GM18499 (cell line): ENCODE results near the gene OGA.

Source experiments
- ATAC-seq: cut with Tn5 transposase; IDR thresholded peaks from one replicate; pipeline ENCODE4 v1.9.1; 2021; ENCODE audit warnings: moderate number of reproducible peaks; ENCODE audit not compliant: insufficient read depth, unreplicated experiment

The OGA gene

DNA sequence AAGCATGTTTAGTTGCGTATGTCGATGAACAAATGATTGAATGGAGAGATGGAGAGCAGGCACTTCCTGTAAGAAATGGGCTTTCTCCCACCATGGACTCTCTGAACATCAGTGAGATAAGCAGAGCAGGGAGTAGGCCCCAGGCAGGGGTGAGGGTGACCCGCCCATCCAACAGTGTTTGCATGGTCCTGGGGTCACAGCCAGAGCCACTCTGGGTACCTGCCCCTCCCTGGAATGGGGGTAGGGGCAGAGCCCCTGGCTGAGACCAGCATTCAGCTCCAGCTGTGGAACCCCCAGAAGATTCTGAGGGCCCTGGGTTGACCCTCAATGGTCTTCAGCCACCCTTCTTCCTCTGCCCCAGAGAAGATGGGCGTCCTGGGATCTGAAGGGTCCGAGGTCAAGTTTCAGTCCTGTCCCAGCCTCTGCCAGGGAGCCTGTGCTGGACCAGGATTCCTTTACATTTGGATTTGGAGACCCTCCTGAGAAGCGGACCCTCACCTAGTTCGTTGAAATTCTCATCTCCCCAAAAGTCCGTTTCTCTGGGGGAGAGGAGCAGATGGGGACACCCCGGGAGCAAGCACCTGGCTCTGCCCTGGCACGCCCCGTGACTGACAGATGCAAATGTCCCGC lies 40.0 kb downstream of the OGA start:
- ATAC-seq, result no peak

DNA sequence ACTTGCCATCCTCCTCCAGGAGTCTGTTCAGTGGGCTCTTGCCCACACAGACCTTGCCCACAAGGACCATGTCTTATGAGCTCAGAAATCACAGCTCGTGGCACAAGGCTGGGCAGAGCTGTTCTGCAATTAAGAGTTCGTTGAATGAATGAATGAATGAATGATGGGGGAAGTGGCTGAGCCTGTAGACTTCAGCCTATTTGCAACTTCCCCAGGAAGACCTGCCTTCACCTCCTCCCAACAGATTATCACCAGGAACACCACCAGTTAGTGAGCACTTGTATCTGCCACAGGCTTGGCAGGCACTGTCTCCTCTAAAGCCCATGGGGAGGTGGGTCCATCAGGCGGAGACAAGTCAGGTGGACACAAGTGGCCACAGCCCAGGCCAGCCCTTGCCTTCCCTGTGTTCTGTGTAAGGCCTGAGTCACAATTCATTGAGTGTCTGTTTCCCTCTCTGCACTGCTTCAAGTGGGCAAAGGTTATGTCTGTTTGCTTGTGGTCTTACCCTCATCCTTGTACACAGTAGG lies 40.6 kb downstream of the OGA start:
- ATAC-seq, result no peak

DNA sequence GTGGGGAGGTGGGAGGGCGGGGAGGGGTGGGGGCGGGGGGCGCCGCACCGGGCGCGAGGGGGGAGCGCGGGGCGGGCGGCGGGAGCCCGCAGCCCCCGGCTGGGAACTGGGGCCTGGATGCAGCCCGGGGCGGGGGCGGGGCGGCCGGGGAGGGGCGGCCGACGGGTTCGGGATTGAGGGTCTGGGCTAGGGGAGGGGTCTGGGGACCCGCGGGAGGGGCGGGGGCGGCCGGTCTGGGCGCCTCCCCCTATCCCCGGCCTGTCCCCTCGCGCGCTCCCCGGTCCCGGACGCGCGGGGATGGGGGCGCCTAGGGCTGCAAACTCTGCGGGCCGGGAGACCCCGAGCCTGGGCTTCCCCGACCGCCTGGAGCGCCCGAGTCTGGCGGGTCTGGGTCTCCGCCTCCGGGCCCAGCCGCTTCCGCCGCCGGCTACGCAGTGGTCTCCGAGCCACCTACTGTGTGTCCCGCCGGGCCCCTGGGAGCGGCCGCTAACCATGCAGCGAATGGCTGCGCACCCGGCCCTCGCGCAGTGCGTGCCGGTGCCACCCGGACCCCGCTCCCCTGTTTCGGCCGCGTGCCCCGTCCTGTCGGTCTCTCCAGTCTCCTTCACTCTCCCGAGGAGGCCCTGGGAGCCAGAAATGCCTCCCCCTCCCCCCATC lies 42.0 kb downstream of the OGA start:
- ATAC-seq, result no peak

DNA sequence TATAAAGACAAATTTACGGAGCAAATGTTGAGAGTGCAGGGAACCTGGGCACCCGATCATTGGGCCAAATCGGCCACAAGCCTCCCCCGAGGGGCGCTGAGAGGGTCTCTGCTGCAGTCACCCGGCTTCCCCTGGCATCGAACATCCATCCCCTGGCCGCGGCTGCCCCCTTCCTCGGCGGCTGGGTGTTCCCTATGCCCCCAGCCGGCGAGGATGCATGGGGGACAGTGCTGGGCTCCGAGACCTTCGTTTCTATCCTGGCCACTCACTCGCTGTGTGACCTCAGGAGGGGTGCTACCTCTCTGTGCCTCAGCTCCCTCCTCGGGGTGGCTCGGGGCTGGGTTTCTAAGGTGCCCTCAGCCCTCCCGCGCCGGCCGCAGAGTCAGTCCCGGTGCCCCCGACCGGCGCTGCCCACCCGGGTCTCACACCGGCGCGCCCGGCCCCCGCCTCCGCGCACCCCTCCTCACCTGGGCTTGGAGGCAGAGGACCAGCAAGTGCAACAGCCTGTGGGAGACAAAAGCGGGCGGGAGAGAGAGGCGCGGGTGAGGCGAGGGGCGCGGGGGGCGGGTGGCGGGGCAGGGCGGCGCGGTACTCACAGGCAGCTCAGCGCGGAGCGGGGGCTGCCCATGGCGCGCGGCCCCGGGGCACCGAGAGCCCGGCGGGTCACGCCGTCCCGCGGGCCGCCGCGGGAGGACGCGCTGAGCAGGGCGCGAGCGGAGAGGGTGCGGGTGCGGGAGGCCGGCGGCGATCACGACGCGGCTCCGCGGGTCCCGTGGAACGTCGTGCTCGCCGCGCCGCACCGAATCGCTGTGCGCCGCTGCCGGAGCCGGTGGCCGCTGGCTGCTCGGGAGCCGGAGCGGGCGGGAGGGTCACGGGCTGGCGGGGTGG lies 42.7 kb downstream of the OGA start, which contains the start of gene FGF8:
Gene FGF8 (minus strand): TSS at position 842 of the 888 bp plus-strand sequence. CDS start 214 bp downstream, at position 628.
- ATAC-seq, result no peak

DNA sequence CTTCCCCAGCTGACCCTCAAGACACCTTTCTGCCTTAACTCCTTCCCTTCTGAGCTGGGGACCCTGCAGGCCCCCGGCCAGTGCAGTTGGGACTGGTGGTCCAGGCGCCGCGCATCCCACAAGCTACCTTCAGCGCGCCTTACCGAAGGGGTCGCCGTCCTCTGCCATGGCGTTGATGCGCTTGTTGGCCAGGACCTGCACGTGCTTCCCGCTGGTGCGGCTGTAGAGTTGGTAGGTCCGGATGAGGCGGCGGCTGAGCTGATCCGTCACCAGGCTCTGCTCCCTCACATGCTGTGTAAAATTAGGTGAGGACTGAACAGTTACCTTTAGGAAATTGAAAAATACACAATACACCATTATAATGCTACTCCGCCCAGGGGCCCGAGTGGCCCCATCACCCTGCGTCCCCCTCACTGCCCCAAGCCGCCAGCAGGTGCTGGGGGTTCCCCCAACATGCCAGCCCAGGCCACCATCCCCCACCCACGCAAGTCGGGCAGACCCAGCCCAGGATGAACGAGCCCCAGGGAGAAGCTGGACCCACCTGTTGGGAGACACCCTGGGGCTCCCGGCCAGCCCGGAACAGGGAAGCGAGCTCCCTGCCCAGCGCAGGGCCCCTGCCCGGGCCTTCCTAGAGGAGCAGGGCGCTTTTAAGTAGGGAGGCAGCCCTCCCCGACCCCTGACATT lies 43.5 kb downstream of the OGA start:
- no peak for ATAC-seq

DNA sequence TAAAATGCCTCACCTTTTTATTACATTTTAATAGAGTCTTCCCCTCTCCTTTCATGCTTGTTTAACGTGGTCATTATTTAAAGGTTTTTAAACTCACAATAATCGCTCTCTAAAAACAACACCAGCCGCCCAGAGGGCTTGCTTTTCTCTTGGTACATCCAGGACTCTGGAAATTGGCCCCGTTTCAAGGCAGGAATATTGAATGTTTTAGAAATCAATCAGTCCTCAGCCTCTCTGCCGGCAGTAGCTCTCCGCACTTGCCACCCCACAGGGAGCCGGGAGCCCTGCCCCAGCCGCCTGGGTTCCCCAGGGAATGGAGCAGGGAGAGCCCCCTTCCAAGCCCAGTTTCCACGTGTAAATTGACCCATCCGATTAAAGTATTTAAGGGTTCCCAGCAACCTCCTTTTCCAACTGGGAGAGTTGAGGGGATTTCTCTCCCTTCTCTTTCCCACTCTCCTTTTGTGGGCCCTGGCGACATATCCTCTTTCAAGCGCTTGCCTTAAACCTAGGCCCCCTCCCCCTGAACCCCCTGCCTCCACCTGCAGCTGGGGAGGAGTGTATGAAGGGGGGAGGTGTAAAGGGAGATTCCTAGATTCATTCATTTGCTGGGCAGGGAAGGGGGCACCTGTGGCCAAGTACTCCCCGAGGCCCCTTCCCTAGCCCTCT lies 44.2 kb downstream of the OGA start:
- no peak for ATAC-seq

DNA sequence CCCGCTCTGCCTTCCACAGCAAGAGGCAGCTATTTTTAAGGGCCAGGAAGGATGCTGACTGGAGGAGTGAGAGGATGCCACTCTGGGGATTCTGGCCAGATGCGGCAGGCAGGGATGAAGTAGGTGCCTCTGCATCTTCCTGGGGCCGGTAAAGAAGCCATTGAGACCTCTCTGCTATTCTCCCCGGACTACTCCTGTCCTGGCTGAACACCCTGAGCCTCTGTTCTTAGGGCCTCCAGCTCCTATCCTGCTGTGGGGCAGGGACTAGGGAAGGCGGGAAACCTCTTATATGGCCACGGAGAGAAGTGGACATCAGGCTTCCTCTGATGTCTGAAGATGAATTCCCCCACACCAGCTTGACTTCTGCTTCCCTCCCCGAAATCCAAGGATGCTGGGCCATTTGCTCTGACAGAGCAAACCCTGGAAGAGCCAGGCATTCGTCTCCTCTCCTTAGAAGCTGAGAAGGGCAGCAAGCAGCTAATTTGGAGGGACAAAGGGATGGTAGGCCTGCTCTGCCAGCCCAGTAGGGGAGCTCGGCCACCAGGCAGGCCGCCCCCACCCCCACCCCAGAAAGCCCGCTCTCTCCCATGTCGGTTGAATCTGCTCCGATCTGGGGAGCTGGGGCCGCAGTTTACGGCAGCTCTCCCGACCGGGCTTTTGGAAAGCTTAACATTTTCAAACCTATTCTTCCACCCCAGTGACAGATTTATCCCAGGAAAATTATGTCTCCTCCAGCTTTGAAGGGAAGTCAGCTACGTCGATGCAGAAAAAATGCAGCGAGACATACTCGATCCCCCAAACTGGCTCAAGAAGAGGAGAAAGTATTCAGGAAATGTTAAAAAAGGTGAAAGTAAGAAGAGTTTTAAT lies 45.1 kb downstream of the OGA start:
- ATAC-seq, result no peak

DNA sequence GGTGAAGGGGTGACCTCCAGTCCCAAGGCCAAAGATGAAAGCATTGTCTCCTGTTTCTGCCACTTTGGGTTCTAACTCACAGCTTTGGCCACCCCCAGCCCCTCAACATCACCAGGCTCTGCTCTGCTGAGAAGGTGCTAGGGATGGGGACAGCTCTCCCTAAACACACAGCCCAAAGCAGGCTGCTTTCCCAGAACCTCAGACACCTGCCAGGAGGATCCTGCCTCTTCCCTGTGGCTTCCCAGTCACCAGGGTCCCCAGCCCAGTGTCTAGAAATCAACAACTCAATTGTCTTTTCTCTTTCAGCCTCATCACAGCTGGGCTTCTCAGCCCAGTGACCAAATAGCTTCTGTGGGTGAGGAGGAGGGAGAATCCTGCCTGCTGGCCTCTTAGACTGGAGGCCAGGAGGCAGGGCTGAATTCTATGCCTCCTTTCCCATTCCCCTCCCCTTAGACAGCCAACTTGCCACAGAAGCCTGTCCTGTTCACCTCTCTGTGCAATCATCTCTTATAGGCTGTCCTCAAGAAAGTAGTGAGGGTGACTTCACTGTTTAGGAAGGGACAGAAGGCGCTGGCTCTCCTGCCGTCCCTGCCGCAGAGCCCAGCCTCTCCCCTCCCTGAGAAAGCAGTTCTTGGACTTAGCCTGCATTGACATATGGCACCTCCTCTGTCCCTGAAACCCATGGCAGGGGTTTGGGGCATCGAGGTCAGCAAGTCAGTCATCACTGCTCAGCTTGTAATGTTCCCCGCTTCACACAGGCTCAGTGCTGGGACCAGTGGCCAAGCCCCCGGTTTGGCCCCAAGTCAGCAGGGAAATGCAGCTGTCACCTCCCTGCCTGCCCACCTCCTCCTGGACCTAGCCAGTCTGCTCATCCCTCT lies 46.0 kb downstream of the OGA start:
- ATAC-seq, result no peak

DNA sequence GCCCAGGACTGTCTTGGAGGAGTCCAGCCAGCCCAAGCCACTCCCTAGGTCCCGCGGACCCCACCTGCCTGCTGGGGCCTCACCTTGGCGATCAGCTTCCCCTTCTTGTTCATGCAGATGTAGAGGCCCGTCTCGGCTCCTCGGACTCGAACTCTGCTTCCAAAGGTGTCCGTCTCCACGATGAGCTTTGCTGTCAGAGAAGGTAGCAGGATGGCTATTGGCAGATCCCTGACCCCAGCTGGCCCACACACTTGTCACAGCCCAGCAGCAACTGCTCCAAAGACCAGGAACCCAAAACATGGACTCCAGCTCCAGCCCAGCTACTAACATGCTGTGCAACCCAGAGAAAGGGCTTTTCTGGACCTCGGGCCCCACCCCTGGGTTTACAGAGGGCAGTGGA lies 46.9 kb downstream of the OGA start:
- ATAC-seq, result no peak

DNA sequence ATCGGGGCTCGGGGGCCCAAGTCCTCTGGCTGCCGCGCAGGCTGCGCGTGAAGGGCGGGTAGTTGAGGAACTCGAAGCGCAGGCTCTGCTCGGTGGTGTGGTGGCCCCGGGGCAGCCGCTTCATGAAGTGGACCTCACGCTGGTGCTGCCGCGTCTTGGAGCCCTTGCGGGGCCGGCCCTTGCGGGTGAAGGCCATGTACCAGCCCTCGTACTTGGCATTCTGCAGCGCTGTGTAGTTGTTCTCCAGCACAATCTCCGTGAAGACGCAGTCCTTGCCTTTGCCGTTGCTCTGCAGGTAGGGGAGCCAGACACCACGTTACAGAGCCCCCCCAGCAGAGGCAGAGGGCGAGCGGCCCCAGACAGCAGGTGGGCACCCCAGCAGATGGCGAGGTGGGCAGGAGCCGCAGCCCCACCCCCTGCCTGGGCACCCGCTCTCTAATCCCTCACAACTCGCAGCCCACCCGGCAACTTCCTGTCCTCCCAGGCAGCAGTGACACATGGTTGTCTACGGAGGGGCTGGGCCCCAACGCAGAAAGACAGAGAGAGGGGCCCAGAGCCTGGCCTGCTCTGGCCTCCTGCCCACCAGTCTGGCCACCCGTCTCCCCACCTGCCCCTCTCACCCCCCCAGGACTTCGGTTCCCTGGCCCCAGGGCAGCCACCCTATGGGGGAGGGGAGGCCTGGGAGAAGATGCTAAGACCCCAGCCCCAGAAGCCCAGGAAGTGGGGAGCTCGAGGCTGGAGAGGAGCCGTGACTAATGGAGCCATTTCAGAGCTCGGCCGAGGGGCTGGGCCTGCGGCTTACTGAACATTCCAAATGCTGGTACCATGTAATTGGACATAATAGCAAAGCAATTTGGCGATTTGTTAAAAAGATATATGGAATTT lies 47.7 kb downstream of the OGA start:
- ATAC-seq, result no peak

DNA sequence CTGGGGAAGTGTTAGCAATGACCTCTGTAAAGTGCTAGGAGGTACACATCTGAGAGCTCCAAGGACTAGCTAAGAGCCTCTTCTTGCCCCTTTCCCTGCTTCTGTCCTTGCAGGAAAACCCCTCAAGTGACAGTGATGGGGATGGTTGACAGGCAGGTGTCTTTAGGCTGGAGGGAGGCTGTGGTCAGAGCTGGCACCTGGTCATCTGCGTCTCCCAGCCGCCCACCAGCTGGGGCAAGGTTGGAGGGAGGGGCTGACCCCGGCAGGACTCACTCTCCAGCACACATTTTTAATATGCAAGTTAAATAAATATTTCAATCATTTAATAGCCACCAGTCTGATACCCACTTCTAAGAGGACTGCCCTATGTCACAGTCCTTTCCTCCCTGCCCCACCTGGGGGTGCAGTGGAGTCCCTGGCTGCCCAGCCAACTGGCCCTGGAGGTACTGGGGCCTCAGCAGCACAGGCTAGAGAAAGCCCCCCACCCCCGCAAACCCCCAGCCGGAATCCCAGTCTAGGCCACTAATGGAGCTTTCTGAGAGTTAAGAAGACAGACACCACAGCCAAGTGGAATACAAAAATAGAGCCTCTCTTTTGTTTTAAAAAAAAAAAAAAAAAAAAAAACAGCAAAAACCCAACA lies 48.6 kb downstream of the OGA start:
- no peak for ATAC-seq

DNA sequence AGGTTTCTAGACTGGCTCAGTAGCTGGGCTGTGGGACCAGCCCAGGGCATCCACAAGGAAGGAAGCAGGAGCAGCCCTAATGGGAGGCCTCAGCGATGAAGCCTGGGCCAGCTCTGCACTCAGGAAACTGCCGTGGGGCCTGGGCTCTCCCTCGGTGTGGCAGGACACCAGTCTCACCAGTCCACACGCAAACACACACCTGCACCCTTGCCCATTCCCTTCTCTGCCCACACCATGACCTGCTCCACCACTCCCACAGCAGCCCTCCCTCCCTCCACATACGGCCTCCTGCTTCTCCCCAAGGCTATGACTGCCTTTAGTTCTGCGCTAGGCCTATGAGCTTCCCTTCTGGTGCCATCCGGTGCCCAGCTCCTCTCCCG lies 49.5 kb downstream of the OGA start:
- ATAC-seq, result no peak

DNA sequence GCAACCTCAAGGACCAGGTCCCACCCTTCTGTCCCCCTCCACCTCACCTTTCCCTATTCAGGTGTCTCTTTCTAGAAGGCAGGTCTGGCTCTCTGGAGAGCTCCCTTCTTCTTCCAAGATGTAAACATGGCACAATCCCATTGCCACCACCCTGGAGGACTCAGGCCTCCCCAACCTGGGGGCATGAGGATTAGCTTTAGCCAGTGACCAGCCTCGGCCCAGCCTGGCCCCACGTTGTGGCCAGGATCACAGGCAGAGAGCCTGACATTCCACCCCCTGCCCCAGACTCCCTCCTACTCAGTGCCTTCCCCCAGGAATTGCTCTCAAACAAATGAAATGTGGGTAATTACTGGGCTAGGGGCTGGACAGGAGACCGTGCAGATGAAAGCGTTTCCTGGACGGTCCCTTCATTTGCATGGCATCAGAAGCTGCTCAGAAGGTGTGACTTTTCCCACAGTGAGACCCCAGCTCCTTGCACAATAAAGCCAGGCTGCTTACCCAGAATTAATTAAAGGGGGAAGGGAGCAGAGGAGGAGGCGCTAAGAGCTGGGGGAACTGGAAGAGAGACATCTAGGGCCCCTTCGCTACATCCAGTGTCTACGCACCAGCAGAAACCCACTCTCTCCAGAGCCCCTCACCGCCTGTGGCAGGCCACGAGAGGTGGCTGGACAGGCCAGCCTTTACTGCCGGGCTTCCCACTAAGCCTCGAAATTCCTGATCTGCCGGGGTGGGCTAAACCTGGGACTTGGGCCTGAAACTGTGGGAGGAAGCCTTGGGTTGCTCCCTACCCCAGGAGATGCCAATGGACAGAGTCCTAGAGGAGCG lies 50.1 kb downstream of the OGA start:
- no peak for ATAC-seq

DNA sequence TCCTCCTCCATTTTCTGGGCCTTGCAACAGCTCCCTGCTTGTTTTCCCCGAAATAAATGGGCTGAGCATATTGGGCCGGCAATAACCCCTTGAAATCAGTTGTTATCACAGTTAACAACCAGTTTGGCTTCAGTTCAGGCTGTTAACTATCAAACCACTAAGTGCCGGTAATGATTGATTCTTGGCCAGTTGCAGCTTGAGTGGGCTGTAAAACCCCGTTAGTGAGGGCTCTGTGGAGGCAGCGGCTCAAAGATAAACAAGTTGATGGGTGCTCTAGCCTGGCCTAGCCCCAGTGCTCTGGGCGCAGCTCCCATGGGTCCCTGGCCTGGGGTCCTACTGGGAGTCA lies 50.7 kb downstream of the OGA start:
- no peak for ATAC-seq

DNA sequence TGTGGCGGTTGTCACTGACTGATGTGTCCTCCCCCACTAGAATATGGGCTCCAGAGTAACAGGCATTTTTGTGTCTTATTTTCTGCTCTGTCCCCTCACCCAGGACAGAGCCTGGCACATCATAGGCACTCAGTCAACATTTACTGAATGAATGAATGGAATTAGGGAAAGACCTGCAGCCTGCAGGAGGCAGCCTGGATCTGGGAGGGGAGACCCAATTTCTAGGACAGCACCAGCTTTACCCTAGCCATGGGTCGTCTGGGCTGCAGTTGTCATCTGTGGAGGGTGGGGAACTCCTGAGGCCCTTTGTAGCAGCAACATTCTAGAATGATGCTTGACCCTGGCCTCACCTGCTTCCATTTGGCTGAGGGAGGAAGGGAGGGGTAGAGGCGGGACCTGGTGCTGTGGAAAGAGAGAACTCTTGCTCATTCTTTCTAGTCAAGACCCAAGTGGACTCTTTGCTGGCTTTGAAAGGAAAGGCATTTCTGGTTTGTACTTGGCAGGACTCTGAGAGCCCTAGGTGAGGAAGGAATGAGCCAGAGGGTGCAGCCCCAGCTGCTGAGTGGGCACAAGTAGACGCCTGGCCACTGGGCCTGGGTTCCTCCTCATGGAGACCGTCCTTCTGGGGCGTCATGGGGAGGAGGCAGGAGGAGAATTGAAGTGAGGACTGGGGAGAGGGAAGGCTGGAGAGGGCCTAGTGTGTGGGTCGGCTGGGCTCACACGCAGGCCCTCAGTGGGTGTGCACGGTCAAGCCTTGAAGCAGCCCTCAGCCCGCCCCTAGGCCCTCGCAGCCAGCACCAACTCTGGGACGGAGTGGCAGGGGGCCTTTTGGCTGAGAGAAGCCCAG lies 51.3 kb downstream of the OGA start:
- no peak for ATAC-seq
